PC-9 (cell line): ENCODE data around the gene F7. TPM values are rescaled to one million over a fixed set of nuclear protein-coding genes. Genes with fewer than 3 reads are reported as not detected.

Source experiments
- BruUV-seq: library from RNA; stranded (reverse); fragments of 400-500 nt; replicated peaks from 2 replicates; lab custom pipeline; 2021; lab: Mats Ljungman, UMichigan
- CTCF ChIA-PET: fragments of 300-600 bp; sonication (Branson Sonifier 250); formaldehyde crosslinking; loops from one replicate; lab custom pipeline; 2022; ENCODE audit warnings: antibody characterized with exemption; lab: Charles Lee
- POLR2A ChIA-PET: fragments of 300-600 bp; sonication (Branson Sonifier 250); formaldehyde crosslinking; loops from one replicate; lab custom pipeline; 2022; ENCODE audit warnings: antibody characterized with exemption; ENCODE audit not compliant: unreplicated experiment; lab: Charles Lee
- DNase-seq, 2 experiments: peaks; one replicate each; pipeline versions ENCODE4 v3.0.0 to v3.0.0-alpha.2; 2015 to 2022; ENCODE audit warnings: mixed read lengths in 1 of 2
- H2AFZ ChIP-seq: fragments of 200-600 bp; sonication (generic); 2 replicates; pipeline ENCODE4 v1.8.1; 2017; ENCODE audit warnings: antibody characterized with exemption
- H3F3A ChIP-seq: fragments of 200-600 bp; sonication (generic); 2 replicates; pipeline ENCODE4 v1.8.1; 2017; ENCODE audit warnings: antibody characterized with exemption, mild to moderate bottlenecking, low read depth; ENCODE audit not compliant: insufficient read depth
- H3K27ac ChIP-seq: fragments of 200-600 bp; sonication (generic); 2 replicates; pipeline ENCODE4 v1.6.1; 2016; ENCODE audit warnings: mixed run types
- H3K27me3 ChIP-seq: fragments of 200-600 bp; sonication (generic); 2 replicates; pipeline ENCODE4 v1.6.1; 2016; ENCODE audit warnings: low read depth, mixed run types; ENCODE audit not compliant: insufficient read depth
- H3K36me3 ChIP-seq: fragments of 200-600 bp; sonication (generic); 2 replicates; pipeline ENCODE4 v1.6.1; 2016; ENCODE audit warnings: low read depth, mixed run types
- H3K4me1 ChIP-seq: fragments of 200-600 bp; sonication (generic); replicated peaks from 2 replicates; pipeline ENCODE4 v1.6.1; 2016; ENCODE audit warnings: mixed run types; ENCODE audit not compliant: insufficient read depth
- H3K4me2 ChIP-seq: fragments of 200-600 bp; sonication (generic); 2 replicates; pipeline ENCODE4 v1.6.1; 2017; ENCODE audit warnings: mixed run types
- H3K4me3 ChIP-seq: fragments of 200-600 bp; sonication (generic); 2 replicates; pipeline ENCODE4 v1.6.1; 2016; ENCODE audit warnings: mixed run types
- H3K79me2 ChIP-seq: fragments of 200-600 bp; sonication (generic); 2 replicates; pipeline ENCODE4 v1.6.1; 2017; ENCODE audit warnings: low read depth, mixed run types
- H3K9me2 ChIP-seq: fragments of 200-600 bp; sonication (generic); 2 replicates; pipeline ENCODE4 v1.8.1; 2017; ENCODE audit warnings: mild to moderate bottlenecking; ENCODE audit not compliant: insufficient read depth
- H3K9me3 ChIP-seq: fragments of 200-600 bp; sonication (generic); 2 replicates; pipeline ENCODE4 v1.8.1; 2016; ENCODE audit warnings: low read depth; ENCODE audit not compliant: insufficient read depth
- H4K20me1 ChIP-seq: fragments of 200-600 bp; sonication (generic); 2 replicates; pipeline ENCODE4 v1.8.1; 2017; ENCODE audit not compliant: insufficient read depth
- EZH2 ChIP-seq: fragments of 200-600 bp; sonication (generic); IDR thresholded peaks from 2 replicates; pipeline ENCODE4 v1.8.0; 2017; ENCODE audit warnings: antibody characterized with exemption, low read depth
- intact Hi-C: fragments of 100-400 bp; cut with micrococcal nuclease; formaldehyde crosslinking; loops from one replicate; pipeline ENCODE4 v1.10.0; 2022; ENCODE audit not compliant: unreplicated experiment
- total RNA-seq: library from RNA; stranded (reverse); gene quantifications from 2 replicates; pipeline ENCODE4 v1.2.3, GENCODE V29; 2021
- TF ChIP-seq, protein P1 (sequence below): fragments of 200-600 bp; sonication (generic); conservative IDR thresholded peaks from 2 replicates; pipeline ENCODE4 v1.6.1; 2017; ENCODE audit warnings: mixed run types, antibody characterized with exemption, mild to moderate bottlenecking, moderate library complexity

F7 gene
- total RNA-seq, 1 experiment from 2014 or later = not detected

DNA sequence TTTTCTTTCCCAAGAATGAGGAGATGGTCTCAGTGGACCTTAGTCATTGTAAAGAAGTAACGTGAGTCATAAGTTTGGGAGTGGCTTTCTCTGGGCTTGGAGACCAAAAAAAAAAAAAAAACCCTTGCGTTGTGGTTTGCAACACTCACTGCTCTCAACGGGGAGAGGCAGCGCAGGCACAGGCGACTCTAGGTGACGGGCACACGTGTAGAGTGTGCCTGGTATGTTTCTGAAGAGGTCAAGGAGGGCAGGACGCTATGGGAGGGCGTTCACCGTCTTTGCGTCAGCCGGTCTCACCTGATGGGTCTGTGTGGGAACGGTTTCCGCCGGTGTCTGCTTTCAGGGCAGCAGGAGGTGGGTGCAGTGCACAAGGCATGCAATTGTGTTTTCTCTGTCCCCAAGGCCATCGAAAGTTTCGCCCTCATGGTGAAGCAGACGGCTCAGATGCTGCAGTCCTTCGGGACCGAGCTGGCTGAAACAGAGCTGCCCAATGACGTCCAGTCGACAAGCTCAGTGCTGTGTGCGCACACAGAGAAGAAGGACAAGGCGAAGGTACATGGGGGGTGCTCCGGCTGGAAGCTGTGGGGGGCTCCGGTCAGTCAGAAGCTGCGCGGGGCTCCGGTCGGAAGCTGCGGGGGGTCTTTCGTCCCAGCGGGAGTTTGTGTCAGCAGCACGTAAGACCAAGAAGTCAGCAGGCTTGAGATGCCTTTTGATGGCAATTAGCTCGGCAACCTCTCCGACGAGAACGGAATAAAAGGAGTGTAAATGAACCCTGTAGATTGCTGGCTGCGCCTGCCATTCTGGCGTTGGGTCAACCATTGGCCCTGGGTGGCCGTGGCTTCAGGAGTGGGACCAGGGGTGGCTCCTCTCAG is 40.8 kb upstream of the F7 start:
- ChIA-PET CTCF (interaction anchor here (0.5 kb wide), 1 partner anchor 97 kb away, joined by 3 read pairs; no protein-coding TSS in a partner anchor), POLR2A (interaction anchor here (1.0 kb wide), 1 partner anchor 144 kb away, joined by 15 read pairs; the partner anchor contains the start of genes CUL4A and PCID2)
- H3K27me3 ChIP-seq = no peaks in the 10 kb centered on the region
- peak overlapping the region; percentile 67 for H3K4me2 ChIP-seq
- intact Hi-C loops = loop anchor here (2.0 kb wide), 2 partner anchors 42 to 64 kb away; no protein-coding TSS in a partner anchor
- H3K4me1 ChIP-seq = peaks cover 13% of the 10 kb centered on the region
- H3K36me3 ChIP-seq = no peaks in the 10 kb centered on the region
- DNase-seq = peak; percentile 78 to 95
- H3K4me3 ChIP-seq = peak overlapping the region; percentile 18; the same call in 1 of the 2 replicates
- no TSS peak for BruUV-seq
- H3K27ac ChIP-seq = peak overlapping the region; percentile 69
- no peaks in the 10 kb centered on the region for H3K79me2 ChIP-seq
- TF ChIP-seq, protein P1, sequence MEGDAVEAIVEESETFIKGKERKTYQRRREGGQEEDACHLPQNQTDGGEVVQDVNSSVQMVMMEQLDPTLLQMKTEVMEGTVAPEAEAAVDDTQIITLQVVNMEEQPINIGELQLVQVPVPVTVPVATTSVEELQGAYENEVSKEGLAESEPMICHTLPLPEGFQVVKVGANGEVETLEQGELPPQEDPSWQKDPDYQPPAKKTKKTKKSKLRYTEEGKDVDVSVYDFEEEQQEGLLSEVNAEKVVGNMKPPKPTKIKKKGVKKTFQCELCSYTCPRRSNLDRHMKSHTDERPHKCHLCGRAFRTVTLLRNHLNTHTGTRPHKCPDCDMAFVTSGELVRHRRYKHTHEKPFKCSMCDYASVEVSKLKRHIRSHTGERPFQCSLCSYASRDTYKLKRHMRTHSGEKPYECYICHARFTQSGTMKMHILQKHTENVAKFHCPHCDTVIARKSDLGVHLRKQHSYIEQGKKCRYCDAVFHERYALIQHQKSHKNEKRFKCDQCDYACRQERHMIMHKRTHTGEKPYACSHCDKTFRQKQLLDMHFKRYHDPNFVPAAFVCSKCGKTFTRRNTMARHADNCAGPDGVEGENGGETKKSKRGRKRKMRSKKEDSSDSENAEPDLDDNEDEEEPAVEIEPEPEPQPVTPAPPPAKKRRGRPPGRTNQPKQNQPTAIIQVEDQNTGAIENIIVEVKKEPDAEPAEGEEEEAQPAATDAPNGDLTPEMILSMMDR = no peak
- no peak for TF ChIP-seq EZH2
- H4K20me1 ChIP-seq = no peaks in the 10 kb centered on the region
- peaks cover 8% of the 10 kb centered on the region; the same call in 1 of the 2 replicates for H3F3A ChIP-seq
- no peaks in the 10 kb centered on the region for H3K9me3 ChIP-seq
- H2AFZ ChIP-seq = no peak overlapping the region; the same call in 1 of the 2 replicates
- no peaks in the 10 kb centered on the region for H3K9me2 ChIP-seq

DNA sequence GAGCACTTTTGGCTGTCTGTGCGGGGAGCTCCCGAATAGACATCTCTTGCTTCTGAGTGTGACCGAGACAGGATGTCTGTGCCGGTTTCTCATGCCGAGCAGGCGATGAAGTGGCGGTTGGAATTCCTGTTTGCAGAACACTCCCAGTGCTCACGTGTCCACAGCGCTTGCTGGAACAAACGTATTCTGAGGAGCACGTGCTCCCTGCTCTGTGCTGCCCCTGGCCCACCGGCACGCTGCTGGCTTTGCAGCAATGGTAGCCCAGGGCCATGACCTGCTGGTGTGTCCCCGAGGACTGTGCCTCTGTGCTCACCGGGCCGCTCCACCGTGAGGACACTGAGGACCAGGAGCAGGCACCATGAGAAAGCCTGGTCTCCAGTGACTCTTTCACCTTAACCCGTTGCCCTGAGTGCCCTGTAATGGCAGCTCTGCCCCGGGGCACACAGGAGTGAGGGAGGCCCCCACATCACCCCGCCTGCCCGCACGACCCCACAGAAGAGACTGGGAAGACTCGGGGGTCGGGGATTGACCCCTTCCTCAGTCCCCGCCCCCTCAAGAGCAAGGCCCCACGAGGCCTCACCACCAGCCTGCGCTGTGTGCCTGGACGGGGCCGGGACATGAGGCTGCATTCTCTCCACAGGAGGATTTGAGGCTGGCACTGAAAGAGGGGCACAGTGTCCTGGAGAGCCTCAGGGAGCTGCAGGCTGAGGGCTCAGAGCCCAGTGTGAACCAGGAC is 40.0 kb upstream of the F7 start:
- Histone ChIP-seq H3K9me2 (no peaks in the 10 kb centered on the region), H3K27me3 (no peaks in the 10 kb centered on the region), H3K9me3 (no peaks in the 10 kb centered on the region), H3F3A (peaks cover 8% of the 10 kb centered on the region; the same call in 1 of the 2 replicates), H3K4me2 (no peak overlapping the region), H4K20me1 (no peaks in the 10 kb centered on the region), H3K27ac (no peak overlapping the region), H3K79me2 (no peaks in the 10 kb centered on the region), H2AFZ (no peak overlapping the region), H3K4me3 (no peak overlapping the region), H3K4me1 (peaks cover 13% of the 10 kb centered on the region), H3K36me3 (no peaks in the 10 kb centered on the region)
- CTCF ChIA-PET = no interaction called here
- TF ChIP-seq, protein P1 = no peak
- TF ChIP-seq EZH2 = no peak
- BruUV-seq = TSS peak; percentile 80
- DNase-seq = peak in 1 of 2 experiments; percentile 47
- intact Hi-C loops = loop anchor here (2.0 kb wide), 2 partner anchors 43 to 65 kb away; no protein-coding TSS in a partner anchor
- POLR2A ChIA-PET = interaction anchor here (1.0 kb wide), 1 partner anchor 143 kb away, joined by 15 read pairs; the partner anchor contains the start of genes CUL4A and PCID2

DNA sequence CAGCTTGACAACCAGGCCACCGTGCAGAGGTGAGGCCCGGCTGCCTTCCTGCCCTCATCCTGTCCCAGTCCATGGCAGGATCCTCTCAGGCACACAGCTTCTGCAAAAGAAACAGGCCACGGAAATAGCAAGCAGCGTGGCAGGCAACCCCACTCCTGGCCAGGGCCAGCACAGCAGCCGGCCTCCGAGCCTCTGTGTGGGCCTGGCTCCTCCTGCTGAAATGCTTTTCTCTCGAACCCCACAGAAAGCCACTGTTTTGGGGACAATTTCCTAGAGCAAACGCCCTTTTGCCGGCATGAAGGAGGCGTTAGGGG is 39.5 kb upstream of the F7 start:
- intact Hi-C loops = no loop called here
- Histone ChIP-seq H3K79me2 (no peaks in the 10 kb centered on the region), H3K36me3 (no peaks in the 10 kb centered on the region), H4K20me1 (no peaks in the 10 kb centered on the region), H3K4me1 (peaks cover 13% of the 10 kb centered on the region), H3K4me2 (no peak overlapping the region), H3K27me3 (no peaks in the 10 kb centered on the region), H3K9me2 (no peaks in the 10 kb centered on the region), H3K4me3 (no peak overlapping the region), H3F3A (peaks cover 8% of the 10 kb centered on the region; the same call in 1 of the 2 replicates), H3K9me3 (no peaks in the 10 kb centered on the region), H2AFZ (no peak overlapping the region), H3K27ac (no peak overlapping the region)
- no TSS peak for BruUV-seq
- no peak for DNase-seq
- POLR2A ChIA-PET = no interaction called here
- TF ChIP-seq EZH2 = no peak
- TF ChIP-seq, protein P1 = no peak
- CTCF ChIA-PET = no interaction called here
